ENCODE results near the gene PXDN. TPM values are rescaled to one million over a fixed set of nuclear protein-coding genes. Genes with fewer than 3 reads are reported as not detected.

Gene PXDN
- polyA plus RNA-seq, 4 donors = 168 to 180 (median 173) TPM

- no peak for DNase-seq (ENCODE audit: low read depth in 4 of 4, low spot score in 3 of 4)
Measured at GRCh38 chr2:1654696-1655374, 89.5 kb downstream of the PXDN start.

- no peak for DNase-seq (ENCODE audit: low read depth in 4 of 4, low spot score in 3 of 4)
Measured at GRCh38 chr2:1653956-1654695, 90.2 kb downstream of the PXDN start.

GRCh38 chr2:1652034-1652790 is 92.1 kb downstream of the PXDN start:
- DNase-seq (ENCODE audit: low read depth in 4 of 4, low spot score in 3 of 4) = no peak

- DNase-seq (ENCODE audit: low read depth in 4 of 4, low spot score in 3 of 4) = no peak
Measured at GRCh38 chr2:1651121-1652033, 92.9 kb downstream of the PXDN start.

- no peak for DNase-seq (ENCODE audit: low read depth in 4 of 4, low spot score in 3 of 4)
Measured at GRCh38 chr2:1650085-1650872, 94.0 kb downstream of the PXDN start.

- no peak for DNase-seq (ENCODE audit: low read depth in 4 of 4, low spot score in 3 of 4)
Measured at GRCh38 chr2:1649103-1650084, 94.9 kb downstream of the PXDN start.

GRCh38 chr2:1648241-1649102 is 95.8 kb downstream of the PXDN start:
- DNase-seq (ENCODE audit: low read depth in 4 of 4, low spot score in 3 of 4) = no peak

- no peak for DNase-seq (ENCODE audit: low read depth in 4 of 4, low spot score in 3 of 4)
Measured at GRCh38 chr2:1647417-1648240, 96.7 kb downstream of the PXDN start.

GRCh38 chr2:1645761-1646476 is 98.4 kb downstream of the PXDN start:
- no peak for DNase-seq (ENCODE audit: low read depth in 4 of 4, low spot score in 3 of 4)

GRCh38 chr2:1644427-1644826 is 99.9 kb downstream of the PXDN start:
- no peak for DNase-seq (ENCODE audit: low read depth in 4 of 4, low spot score in 3 of 4)

- no peak for DNase-seq (ENCODE audit: low read depth in 4 of 4, low spot score in 3 of 4)
Measured at GRCh38 chr2:1642993-1643619, 101.2 kb downstream of the PXDN start.

- no peak for DNase-seq (ENCODE audit: low read depth in 4 of 4, low spot score in 3 of 4)
Measured at GRCh38 chr2:1642066-1642861, 102.1 kb downstream of the PXDN start.

- no peak for DNase-seq (ENCODE audit: low read depth in 4 of 4, low spot score in 3 of 4)
Measured at GRCh38 chr2:1641523-1641922, 102.8 kb downstream of the PXDN start.

- DNase-seq (ENCODE audit: low read depth in 4 of 4, low spot score in 3 of 4) = no peak
Measured at GRCh38 chr2:1640301-1641135, 103.8 kb downstream of the PXDN start.
